Measurements from ENCODE around the gene CXorf58.

Gene CXorf58

DNA sequence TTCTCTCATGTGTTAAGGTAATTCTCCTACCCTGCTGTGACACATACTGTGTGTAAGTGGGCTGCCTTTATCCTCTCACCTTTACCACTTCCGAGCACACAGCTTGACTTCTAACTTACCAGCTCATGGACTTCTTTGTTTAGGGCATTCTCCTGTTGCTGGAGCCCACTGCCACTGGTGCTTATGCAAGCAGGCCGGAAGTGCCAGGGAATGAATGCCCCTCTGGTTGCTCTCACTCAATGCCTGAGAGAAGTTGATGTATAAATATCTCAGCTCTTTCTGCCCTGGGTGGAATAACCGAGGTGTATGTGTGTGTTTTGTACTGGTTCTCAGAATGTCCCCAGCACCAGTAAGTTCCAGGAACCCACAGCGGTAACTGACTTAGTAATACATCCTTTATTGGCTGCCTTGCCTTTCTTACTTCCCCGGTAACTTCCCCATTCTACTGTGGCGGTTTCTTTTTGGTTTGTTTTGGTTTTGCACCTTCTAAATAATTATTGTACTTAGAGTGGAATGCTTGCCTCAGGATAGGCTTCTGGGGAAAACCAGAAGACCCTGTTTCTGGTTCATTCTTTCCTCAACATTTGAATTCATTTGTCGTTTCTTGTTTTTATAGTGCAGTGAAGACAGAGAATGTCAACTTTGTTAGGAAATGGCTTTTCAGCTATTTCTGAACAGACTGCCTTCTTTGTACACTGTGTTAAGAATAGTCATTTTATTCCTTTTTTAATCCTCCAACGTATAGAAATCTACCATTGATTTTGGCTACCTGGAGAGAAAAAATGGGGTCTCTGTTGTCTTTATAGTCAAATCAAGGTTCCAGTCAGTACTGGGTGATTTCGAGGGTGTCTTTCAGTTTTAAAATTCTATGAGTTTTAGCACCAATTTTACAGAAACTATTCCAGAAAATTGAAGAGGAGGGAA is 45.4 kb downstream of the CXorf58 start:
- ATAC-seq = no peak
- TF ChIP-seq, protein P1, sequence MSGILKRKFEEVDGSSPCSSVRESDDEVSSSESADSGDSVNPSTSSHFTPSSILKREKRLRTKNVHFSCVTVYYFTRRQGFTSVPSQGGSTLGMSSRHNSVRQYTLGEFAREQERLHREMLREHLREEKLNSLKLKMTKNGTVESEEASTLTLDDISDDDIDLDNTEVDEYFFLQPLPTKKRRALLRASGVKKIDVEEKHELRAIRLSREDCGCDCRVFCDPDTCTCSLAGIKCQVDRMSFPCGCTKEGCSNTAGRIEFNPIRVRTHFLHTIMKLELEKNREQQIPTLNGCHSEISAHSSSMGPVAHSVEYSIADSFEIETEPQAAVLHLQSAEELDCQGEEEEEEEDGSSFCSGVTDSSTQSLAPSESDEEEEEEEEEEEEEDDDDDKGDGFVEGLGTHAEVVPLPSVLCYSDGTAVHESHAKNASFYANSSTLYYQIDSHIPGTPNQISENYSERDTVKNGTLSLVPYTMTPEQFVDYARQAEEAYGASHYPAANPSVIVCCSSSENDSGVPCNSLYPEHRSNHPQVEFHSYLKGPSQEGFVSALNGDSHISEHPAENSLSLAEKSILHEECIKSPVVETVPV (CRISPR knock-in tag; IDR thresholded peaks at IDR 0.05) = no peak
- TF ChIP-seq TCF4 (CRISPR knock-in tag; IDR thresholded peaks at IDR 0.05; ENCODE audit: borderline replicate concordance) (no peak), RARB (CRISPR knock-in tag; IDR thresholded peaks at IDR 0.05) (no peak), ZC3H10 (CRISPR knock-in tag; IDR thresholded peaks at IDR 0.05) (no peak), ZNF565 (CRISPR knock-in tag; conservative IDR thresholded peaks at IDR 0.05; ENCODE audit: low read depth) (no peak), OSR1 (CRISPR knock-in tag; IDR thresholded peaks at IDR 0.05) (no peak), TOX (CRISPR knock-in tag; IDR thresholded peaks at IDR 0.05; ENCODE audit: borderline replicate concordance) (no peak), SNAI2 (CRISPR knock-in tag; IDR thresholded peaks at IDR 0.05) (no peak), ZFP30 (CRISPR knock-in tag; IDR thresholded peaks at IDR 0.05) (no peak), ZNF70 (CRISPR knock-in tag; IDR thresholded peaks at IDR 0.05) (no peak), PPARA (CRISPR knock-in tag; IDR thresholded peaks at IDR 0.05; ENCODE audit: borderline replicate concordance) (no peak)
- TF ChIP-seq, protein P2, sequence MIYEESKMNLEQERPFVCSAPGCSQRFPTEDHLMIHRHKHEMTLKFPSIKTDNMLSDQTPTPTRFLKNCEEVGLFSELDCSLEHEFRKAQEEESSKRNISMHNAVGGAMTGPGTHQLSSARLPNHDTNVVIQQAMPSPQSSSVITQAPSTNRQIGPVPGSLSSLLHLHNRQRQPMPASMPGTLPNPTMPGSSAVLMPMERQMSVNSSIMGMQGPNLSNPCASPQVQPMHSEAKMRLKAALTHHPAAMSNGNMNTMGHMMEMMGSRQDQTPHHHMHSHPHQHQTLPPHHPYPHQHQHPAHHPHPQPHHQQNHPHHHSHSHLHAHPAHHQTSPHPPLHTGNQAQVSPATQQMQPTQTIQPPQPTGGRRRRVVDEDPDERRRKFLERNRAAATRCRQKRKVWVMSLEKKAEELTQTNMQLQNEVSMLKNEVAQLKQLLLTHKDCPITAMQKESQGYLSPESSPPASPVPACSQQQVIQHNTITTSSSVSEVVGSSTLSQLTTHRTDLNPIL (CRISPR knock-in tag; IDR thresholded peaks at IDR 0.05; ENCODE audit: low read depth) = no peak
- TF ChIP-seq, protein P3, sequence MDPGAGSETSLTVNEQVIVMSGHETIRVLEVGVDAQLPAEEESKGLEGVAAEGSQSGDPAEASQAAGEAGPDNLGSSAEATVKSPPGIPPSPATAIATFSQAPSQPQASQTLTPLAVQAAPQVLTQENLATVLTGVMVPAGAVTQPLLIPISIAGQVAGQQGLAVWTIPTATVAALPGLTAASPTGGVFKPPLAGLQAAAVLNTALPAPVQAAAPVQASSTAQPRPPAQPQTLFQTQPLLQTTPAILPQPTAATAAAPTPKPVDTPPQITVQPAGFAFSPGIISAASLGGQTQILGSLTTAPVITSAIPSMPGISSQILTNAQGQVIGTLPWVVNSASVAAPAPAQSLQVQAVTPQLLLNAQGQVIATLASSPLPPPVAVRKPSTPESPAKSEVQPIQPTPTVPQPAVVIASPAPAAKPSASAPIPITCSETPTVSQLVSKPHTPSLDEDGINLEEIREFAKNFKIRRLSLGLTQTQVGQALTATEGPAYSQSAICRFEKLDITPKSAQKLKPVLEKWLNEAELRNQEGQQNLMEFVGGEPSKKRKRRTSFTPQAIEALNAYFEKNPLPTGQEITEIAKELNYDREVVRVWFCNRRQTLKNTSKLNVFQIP (CRISPR knock-in tag; IDR thresholded peaks at IDR 0.05; ENCODE audit: borderline replicate concordance, low read depth) = no peak
- TF ChIP-seq, protein P4, sequence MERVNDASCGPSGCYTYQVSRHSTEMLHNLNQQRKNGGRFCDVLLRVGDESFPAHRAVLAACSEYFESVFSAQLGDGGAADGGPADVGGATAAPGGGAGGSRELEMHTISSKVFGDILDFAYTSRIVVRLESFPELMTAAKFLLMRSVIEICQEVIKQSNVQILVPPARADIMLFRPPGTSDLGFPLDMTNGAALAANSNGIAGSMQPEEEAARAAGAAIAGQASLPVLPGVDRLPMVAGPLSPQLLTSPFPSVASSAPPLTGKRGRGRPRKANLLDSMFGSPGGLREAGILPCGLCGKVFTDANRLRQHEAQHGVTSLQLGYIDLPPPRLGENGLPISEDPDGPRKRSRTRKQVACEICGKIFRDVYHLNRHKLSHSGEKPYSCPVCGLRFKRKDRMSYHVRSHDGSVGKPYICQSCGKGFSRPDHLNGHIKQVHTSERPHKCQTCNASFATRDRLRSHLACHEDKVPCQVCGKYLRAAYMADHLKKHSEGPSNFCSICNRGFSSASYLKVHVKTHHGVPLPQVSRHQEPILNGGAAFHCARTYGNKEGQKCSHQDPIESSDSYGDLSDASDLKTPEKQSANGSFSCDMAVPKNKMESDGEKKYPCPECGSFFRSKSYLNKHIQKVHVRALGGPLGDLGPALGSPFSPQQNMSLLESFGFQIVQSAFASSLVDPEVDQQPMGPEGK (CRISPR knock-in tag; IDR thresholded peaks at IDR 0.05; ENCODE audit: borderline replicate concordance) = no peak

DNA sequence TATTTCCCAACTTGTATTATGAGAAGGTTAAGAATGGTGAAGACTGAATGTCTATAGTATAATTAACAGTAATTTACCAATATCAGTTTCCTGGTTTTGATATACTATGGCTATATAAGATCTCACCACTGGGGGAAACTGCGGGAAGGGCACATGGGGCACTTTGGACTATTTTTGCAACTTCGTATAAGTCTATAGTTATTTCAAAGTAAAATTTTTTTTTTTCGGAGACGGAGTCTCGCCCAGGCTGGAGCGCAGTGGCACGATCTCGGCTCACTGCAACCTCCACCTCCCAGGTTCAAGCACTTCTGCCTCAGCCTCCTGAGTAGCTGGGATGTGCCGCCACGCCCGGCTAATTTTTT is 46.1 kb downstream of the CXorf58 start:
- no peak for ATAC-seq
- TF ChIP-seq ZFP30 (CRISPR knock-in tag; IDR thresholded peaks at IDR 0.05) (no peak), OSR1 (CRISPR knock-in tag; IDR thresholded peaks at IDR 0.05) (no peak), PPARA (CRISPR knock-in tag; IDR thresholded peaks at IDR 0.05; ENCODE audit: borderline replicate concordance) (no peak), SNAI2 (CRISPR knock-in tag; IDR thresholded peaks at IDR 0.05) (no peak), ARNTL (CRISPR knock-in tag; IDR thresholded peaks at IDR 0.05; ENCODE audit: borderline replicate concordance, low read depth) (no peak), BACH2 (CRISPR knock-in tag; IDR thresholded peaks at IDR 0.05; ENCODE audit: borderline replicate concordance) (no peak), ZC3H10 (CRISPR knock-in tag; IDR thresholded peaks at IDR 0.05) (no peak), CSDC2 (CRISPR knock-in tag; IDR thresholded peaks at IDR 0.05) (no peak), ESRRG (CRISPR knock-in tag; IDR thresholded peaks at IDR 0.05) (no peak), ZNF70 (CRISPR knock-in tag; IDR thresholded peaks at IDR 0.05) (no peak), ISL1 (CRISPR knock-in tag; IDR thresholded peaks at IDR 0.05) (no peak), RARB (CRISPR knock-in tag; IDR thresholded peaks at IDR 0.05) (no peak), TCF4 (CRISPR knock-in tag; IDR thresholded peaks at IDR 0.05; ENCODE audit: borderline replicate concordance) (no peak), ZNF565 (CRISPR knock-in tag; conservative IDR thresholded peaks at IDR 0.05; ENCODE audit: low read depth) (no peak)
- TF ChIP-seq, protein P4 (CRISPR knock-in tag; IDR thresholded peaks at IDR 0.05; ENCODE audit: borderline replicate concordance) = no peak
- TF ChIP-seq, protein P5, sequence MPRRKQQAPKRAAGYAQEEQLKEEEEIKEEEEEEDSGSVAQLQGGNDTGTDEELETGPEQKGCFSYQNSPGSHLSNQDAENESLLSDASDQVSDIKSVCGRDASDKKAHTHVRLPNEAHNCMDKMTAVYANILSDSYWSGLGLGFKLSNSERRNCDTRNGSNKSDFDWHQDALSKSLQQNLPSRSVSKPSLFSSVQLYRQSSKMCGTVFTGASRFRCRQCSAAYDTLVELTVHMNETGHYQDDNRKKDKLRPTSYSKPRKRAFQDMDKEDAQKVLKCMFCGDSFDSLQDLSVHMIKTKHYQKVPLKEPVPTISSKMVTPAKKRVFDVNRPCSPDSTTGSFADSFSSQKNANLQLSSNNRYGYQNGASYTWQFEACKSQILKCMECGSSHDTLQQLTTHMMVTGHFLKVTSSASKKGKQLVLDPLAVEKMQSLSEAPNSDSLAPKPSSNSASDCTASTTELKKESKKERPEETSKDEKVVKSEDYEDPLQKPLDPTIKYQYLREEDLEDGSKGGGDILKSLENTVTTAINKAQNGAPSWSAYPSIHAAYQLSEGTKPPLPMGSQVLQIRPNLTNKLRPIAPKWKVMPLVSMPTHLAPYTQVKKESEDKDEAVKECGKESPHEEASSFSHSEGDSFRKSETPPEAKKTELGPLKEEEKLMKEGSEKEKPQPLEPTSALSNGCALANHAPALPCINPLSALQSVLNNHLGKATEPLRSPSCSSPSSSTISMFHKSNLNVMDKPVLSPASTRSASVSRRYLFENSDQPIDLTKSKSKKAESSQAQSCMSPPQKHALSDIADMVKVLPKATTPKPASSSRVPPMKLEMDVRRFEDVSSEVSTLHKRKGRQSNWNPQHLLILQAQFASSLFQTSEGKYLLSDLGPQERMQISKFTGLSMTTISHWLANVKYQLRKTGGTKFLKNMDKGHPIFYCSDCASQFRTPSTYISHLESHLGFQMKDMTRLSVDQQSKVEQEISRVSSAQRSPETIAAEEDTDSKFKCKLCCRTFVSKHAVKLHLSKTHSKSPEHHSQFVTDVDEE (CRISPR knock-in tag; IDR thresholded peaks at IDR 0.05) = no peak
- TF ChIP-seq, protein P1 (CRISPR knock-in tag; IDR thresholded peaks at IDR 0.05) = no peak
- TF ChIP-seq, protein P2 (CRISPR knock-in tag; IDR thresholded peaks at IDR 0.05; ENCODE audit: low read depth) = no peak
